ENCODE data around the gene PRKAG3. TPM values are rescaled to one million over a fixed set of nuclear protein-coding genes. Genes with fewer than 3 reads are reported as not detected.
A peak's percentile ranks its signal among the peaks of the same experiment; 100 is the strongest.

PRKAG3 gene
- total RNA-seq, 1 donor from 2014 or later: 0.14 TPM

DNA sequence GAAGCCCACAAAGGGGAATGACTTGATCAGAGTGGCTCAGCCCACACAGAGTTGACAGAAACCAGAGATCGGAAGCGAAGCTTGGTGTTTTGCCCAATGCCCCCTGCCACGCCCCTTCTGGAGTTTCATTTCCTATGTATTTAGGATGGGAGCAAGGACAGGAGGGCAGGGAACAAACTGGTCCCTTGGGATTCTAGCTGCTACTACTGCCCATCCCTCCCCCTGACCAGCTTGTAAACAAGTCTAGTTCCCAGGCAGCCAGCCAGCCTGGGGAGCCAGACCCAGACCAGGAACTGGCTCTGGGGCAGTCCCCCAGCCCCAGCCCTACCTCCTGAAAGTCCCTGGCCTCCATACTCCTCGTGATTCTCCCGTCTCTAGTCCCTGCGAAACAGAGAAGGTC, 36.3 kb upstream of the PRKAG3 start:
- intact Hi-C loops (cut with micrococcal nuclease): no loop called here
- Histone ChIP-seq H3K9me3 (replicated peaks) (no peaks in the 10 kb centered on the region), H3K36me3 (no peaks in the 10 kb centered on the region), H3K27ac (replicated peaks) (peak overlapping the region; percentile 52), H3K27me3 (ENCODE audit: low read depth) (peaks cover 99% of the 10 kb centered on the region), H3K4me3 (no peak overlapping the region), H3K4me1 (peaks cover 14% of the 10 kb centered on the region)
- no peak for DNase-seq
- TF ChIP-seq, protein P1, sequence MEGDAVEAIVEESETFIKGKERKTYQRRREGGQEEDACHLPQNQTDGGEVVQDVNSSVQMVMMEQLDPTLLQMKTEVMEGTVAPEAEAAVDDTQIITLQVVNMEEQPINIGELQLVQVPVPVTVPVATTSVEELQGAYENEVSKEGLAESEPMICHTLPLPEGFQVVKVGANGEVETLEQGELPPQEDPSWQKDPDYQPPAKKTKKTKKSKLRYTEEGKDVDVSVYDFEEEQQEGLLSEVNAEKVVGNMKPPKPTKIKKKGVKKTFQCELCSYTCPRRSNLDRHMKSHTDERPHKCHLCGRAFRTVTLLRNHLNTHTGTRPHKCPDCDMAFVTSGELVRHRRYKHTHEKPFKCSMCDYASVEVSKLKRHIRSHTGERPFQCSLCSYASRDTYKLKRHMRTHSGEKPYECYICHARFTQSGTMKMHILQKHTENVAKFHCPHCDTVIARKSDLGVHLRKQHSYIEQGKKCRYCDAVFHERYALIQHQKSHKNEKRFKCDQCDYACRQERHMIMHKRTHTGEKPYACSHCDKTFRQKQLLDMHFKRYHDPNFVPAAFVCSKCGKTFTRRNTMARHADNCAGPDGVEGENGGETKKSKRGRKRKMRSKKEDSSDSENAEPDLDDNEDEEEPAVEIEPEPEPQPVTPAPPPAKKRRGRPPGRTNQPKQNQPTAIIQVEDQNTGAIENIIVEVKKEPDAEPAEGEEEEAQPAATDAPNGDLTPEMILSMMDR (IDR thresholded peaks at IDR 0.05; ENCODE audit: borderline replicate concordance): no peak

- Histone ChIP-seq H3K36me3 (no peaks in the 10 kb centered on the region), H3K4me1 (peaks cover 4% of the 10 kb centered on the region), H3K27me3 (ENCODE audit: low read depth) (peaks cover 99% of the 10 kb centered on the region), H3K27ac (replicated peaks) (no peak overlapping the region), H3K9me3 (replicated peaks) (no peaks in the 10 kb centered on the region), H3K4me3 (no peak overlapping the region)
- TF ChIP-seq, protein P1 (IDR thresholded peaks at IDR 0.05; ENCODE audit: borderline replicate concordance): no peak
- DNase-seq: no peak
- intact Hi-C loops (cut with micrococcal nuclease): no loop called here
These were observed 34.4 kb upstream of the PRKAG3 start for GRCh38 chr2:218865999-218866398.

- H3K27ac ChIP-seq (replicated peaks): peak overlapping the region; percentile 33
- intact Hi-C loops (cut with micrococcal nuclease): no loop called here
- H3K36me3 ChIP-seq: no peaks in the 10 kb centered on the region
- H3K27me3 ChIP-seq (ENCODE audit: low read depth): peaks cover 99% of the 10 kb centered on the region
- H3K4me3 ChIP-seq: no peak overlapping the region
- TF ChIP-seq, protein P1 (IDR thresholded peaks at IDR 0.05; ENCODE audit: borderline replicate concordance): no peak
- H3K4me1 ChIP-seq: peaks cover 7% of the 10 kb centered on the region
- DNase-seq: no peak
- H3K9me3 ChIP-seq (replicated peaks): no peaks in the 10 kb centered on the region
These were observed 33.8 kb upstream of the PRKAG3 start for GRCh38 chr2:218865396-218865795.

GRCh38 chr2:218863021-218863520, 31.5 kb upstream of the PRKAG3 start:
- Histone ChIP-seq H3K27ac (replicated peaks) (no peak overlapping the region), H3K36me3 (no peaks in the 10 kb centered on the region), H3K4me1 (peaks cover 22% of the 10 kb centered on the region), H3K27me3 (ENCODE audit: low read depth) (peaks cover 99% of the 10 kb centered on the region), H3K9me3 (replicated peaks) (no peaks in the 10 kb centered on the region), H3K4me3 (no peak overlapping the region)
- no peak for DNase-seq
- intact Hi-C loops (cut with micrococcal nuclease): no loop called here
- TF ChIP-seq, protein P1 (IDR thresholded peaks at IDR 0.05; ENCODE audit: borderline replicate concordance): no peak

- DNase-seq: no peak
- Histone ChIP-seq H3K27ac (replicated peaks) (no peak overlapping the region), H3K27me3 (ENCODE audit: low read depth) (peaks cover 99% of the 10 kb centered on the region), H3K36me3 (no peaks in the 10 kb centered on the region), H3K4me3 (peak overlapping the region; percentile 65), H3K9me3 (replicated peaks) (no peaks in the 10 kb centered on the region), H3K4me1 (peaks cover 29% of the 10 kb centered on the region)
- TF ChIP-seq, protein P1 (IDR thresholded peaks at IDR 0.05; ENCODE audit: borderline replicate concordance): no peak
- intact Hi-C loops (cut with micrococcal nuclease): no loop called here
These were observed 30.2 kb upstream of the PRKAG3 start for GRCh38 chr2:218861645-218862318.

All from left ventricle myocardium inferior (tissue), 1 donor.